T-helper 2 cell treated with Interferon-gamma antibody and Interleukin-4, amounts not matched to agents 5 μg/mL and 100 μg/mL, for 36 hours (primary cell): ENCODE results near the gene ITPR2.
"Not testable (repeated sequence)": the region's sequence is repeated elsewhere in the genome, so short reads cannot be mapped to it uniquely, and the experiment has no call there.

Experiments
- DNase-seq: peaks from one replicate; pipeline ENCODE4 v3.0.0; 2021; ENCODE audit warnings: low spot score
- H3K27ac Mint-ChIP-seq: one replicate; pipeline ENCODE4 v1.8.0; 2021; ENCODE audit warnings: mild to moderate bottlenecking, mixed read lengths
- H3K27me3 Mint-ChIP-seq: one replicate; pipeline ENCODE4 v1.8.0; 2021; ENCODE audit warnings: low read depth, mixed read lengths
- H3K36me3 Mint-ChIP-seq: one replicate; pipeline ENCODE4 v1.8.0; 2021; ENCODE audit warnings: low read depth, mixed read lengths
- H3K4me1 Mint-ChIP-seq: one replicate; pipeline ENCODE4 v1.8.0; 2021; ENCODE audit warnings: low read depth, mixed read lengths
- H3K4me3 Mint-ChIP-seq: one replicate; pipeline ENCODE4 v1.8.0; 2022; ENCODE audit warnings: mild to moderate bottlenecking, moderate library complexity, mixed read lengths
- H3K9me3 Mint-ChIP-seq: one replicate; pipeline ENCODE4 v1.8.0; 2021; ENCODE audit warnings: mixed read lengths

Gene ITPR2

DNA sequence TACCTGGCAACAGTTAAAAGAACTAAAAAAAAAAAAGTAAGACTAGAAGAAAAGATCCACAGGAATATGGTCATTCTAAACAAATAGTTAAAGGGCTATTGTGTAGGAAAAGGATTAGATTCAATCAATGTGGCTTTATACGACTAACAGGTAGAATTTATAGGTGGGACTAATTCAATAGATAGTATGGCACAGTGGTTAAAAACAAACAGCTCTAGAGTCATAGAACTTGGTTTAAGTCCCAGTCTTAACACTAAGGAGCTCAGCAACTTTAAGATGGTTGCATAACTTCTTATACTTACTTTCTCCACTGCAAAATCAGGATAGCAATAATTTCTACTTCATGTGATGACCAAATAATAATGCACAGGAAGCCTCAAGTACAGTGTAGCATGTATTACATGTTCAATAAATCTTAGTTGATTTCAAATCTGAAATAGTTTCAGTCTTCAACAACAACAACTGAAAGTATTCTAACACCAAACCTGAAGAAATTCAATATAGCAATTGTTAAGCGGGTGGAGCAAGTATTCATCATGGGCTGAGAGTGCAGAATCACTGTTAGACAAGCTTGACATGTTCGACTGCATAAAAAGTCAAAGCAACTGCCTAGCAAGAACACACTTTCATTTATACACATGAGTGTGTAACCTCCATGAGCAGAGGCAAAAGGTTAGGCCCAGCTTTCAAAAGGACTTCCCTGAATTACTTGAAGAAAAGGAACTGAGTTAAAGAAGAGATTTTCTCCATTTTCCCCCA lies 50.4 kb downstream of the ITPR2 start:
- H3K27ac Mint-ChIP-seq: no peak overlapping the region
- DNase-seq: no peak
- H3K36me3 Mint-ChIP-seq: peaks cover 34% of the 10 kb centered on the region
- H3K4me3 Mint-ChIP-seq: no peak overlapping the region
- no peaks in the 10 kb centered on the region for H3K4me1 Mint-ChIP-seq
- H3K9me3 Mint-ChIP-seq: peaks cover 22% of the 10 kb centered on the region
- no peaks in the 10 kb centered on the region for H3K27me3 Mint-ChIP-seq

DNA sequence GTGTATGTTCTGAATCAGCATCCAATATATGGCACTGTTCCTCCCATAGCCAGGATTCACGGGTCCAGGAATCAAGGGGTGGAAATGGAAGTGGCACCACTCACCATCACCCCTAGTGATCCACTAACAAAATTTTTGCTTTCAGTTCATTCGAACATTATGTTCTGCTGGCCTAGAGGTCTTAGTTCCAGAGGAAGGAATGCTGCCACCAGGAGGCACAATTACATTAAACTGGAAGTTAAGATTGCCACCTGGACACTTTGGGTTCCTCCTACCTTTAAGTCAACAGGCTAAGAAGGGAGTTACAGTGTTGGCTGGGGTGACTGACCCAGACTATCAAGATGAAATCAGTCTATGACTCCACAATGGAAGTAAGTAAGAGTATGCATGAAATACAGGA lies 52.3 kb downstream of the ITPR2 start:
- Mint-ChIP-seq H3K36me3 (peaks cover 47% of the 10 kb centered on the region), H3K9me3 (peaks cover 39% of the 10 kb centered on the region)
- not testable (repeated sequence) for H3K27ac Mint-ChIP-seq, H3K4me3 Mint-ChIP-seq, H3K27me3 Mint-ChIP-seq, H3K4me1 Mint-ChIP-seq, DNase-seq

DNA sequence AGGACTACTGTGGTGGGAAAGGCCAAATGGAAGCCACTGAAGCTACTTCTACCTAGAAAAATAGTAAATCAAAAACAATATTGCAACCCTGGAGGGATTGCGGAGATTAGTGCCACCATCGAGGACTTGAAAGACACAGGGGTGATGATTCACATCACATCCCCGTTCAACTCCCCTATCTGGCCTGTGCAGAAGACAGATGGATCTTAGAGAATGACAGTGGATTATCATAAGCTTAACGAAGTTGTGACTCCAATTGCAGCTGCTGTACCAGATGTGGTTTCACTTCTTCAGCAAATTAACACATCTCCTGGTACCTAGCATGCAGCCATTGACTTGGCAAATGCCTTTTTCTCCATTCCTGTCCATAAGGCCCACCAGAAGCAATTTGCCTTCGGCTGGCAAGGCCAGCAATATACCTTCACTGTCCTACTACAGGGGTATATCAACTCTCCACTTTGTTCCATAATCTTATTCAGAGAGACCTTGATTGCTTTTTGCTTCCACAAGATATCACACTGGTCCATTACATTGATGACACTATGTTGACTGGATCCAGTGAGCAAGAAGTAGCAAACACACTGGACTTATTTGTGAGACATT lies 54.7 kb downstream of the ITPR2 start:
- not testable (repeated sequence) for DNase-seq, H3K27me3 Mint-ChIP-seq, H3K4me3 Mint-ChIP-seq, H3K27ac Mint-ChIP-seq, H3K4me1 Mint-ChIP-seq
- Mint-ChIP-seq H3K9me3 (peaks cover 44% of the 10 kb centered on the region), H3K36me3 (peaks cover 52% of the 10 kb centered on the region)

DNA sequence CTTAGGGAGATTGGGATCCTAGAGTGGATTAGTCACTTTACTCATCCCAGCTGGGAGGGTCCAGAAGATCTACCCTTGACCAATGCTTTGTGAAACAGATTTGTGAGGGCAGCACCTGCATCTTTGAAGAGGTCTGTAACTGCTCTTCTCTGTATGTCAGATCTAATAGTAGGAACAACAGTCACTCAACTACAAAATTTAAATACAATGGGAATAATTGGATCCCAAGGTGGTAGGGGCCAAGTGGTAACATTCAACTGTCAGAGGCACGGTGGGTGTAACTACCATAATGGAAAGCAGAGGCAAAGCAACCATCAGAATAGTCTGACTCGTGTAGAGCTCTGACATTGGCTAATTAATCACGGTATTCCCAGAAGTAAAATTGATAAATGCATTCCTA lies 55.8 kb downstream of the ITPR2 start:
- H3K27me3 Mint-ChIP-seq: no peaks in the 10 kb centered on the region
- no peak overlapping the region for H3K4me3 Mint-ChIP-seq
- peaks cover 52% of the 10 kb centered on the region for H3K36me3 Mint-ChIP-seq
- H3K9me3 Mint-ChIP-seq: peaks cover 44% of the 10 kb centered on the region
- no peak overlapping the region for H3K27ac Mint-ChIP-seq
- no peaks in the 10 kb centered on the region for H3K4me1 Mint-ChIP-seq
- DNase-seq: no peak

DNA sequence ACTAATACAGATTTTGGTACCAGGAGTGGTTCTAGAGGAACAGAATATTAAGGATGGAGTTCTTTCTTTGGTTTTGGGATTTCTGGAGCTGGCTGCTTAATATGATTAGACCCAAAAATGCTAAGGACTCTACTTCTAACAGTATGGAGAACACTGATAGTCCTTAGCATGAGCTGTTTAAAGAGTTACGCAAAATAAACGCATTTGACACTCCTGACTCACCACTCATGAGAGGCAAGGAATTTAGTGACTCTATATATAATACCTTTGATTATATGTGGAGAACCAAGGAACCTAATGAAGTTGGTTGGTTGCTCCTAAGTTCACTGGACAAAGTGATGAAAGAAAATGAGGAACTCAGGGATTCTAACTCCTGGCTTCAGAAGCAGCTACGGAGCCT lies 57.0 kb downstream of the ITPR2 start:
- not testable (repeated sequence) for H3K4me3 Mint-ChIP-seq, H3K27me3 Mint-ChIP-seq, H3K4me1 Mint-ChIP-seq, DNase-seq, H3K27ac Mint-ChIP-seq
- Mint-ChIP-seq H3K9me3 (peaks cover 43% of the 10 kb centered on the region), H3K36me3 (peaks cover 47% of the 10 kb centered on the region)

DNA sequence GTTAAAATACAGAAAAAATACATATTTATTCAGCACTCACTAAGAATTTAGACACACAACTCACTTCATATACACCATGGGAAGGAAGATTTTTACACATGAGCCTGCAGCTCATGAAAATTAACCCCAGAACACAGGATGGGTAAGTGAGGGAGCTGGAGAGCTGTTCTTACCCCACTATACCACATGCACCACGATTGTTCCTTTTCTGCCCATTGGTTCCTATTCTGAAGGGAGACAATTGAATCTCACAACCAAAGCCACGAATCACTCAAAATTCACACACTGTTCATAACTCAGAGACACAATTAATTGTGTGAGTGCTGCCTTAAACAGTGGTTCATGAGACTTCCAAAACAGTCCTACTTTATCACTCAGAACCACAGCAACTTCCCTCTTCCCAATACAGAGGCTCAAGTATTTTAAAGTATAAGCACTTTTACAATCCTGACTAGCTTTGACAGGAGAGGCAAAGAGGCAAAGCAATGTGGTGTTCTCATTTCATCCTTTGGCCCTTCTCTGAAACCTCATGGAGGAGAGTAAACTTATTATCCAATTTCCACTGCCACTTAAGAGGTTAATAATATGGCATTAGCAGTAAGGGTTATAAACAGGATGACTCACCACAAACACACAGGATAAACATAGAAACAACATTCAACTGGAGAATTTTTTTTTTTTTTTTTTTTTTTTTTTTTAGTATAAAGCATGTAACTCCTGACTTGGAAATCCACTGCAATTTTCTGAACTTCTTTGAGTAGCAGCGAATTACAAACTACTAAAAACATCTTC lies 59.5 kb downstream of the ITPR2 start:
- Mint-ChIP-seq H3K4me3 (no peak overlapping the region), H3K9me3 (peaks cover 29% of the 10 kb centered on the region), H3K4me1 (peaks cover 5% of the 10 kb centered on the region), H3K36me3 (peaks cover 32% of the 10 kb centered on the region), H3K27ac (no peak overlapping the region), H3K27me3 (no peaks in the 10 kb centered on the region)
- DNase-seq: no peak

DNA sequence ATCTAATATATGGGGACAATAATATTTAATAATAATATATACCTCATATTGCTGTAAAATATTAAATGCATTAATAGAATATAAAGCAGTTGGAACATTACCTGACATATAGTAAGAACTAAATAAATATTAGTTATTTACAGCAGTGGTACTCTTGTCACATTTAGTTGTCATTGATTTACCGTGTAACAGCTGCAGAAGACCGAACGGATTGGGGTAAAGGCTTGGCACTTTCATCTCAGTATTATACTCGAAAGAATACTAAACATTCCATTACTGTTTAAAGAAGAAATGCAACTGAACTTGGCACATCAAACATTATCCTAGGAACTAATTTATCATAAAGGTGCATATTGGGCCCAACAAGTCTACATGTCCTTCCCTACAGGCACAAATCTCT lies 61.1 kb downstream of the ITPR2 start:
- H3K27ac Mint-ChIP-seq: no peak overlapping the region
- H3K4me3 Mint-ChIP-seq: no peak overlapping the region
- H3K27me3 Mint-ChIP-seq: no peaks in the 10 kb centered on the region
- H3K36me3 Mint-ChIP-seq: peaks cover 23% of the 10 kb centered on the region
- H3K9me3 Mint-ChIP-seq: peaks cover 15% of the 10 kb centered on the region
- no peak for DNase-seq
- H3K4me1 Mint-ChIP-seq: peaks cover 14% of the 10 kb centered on the region

DNA sequence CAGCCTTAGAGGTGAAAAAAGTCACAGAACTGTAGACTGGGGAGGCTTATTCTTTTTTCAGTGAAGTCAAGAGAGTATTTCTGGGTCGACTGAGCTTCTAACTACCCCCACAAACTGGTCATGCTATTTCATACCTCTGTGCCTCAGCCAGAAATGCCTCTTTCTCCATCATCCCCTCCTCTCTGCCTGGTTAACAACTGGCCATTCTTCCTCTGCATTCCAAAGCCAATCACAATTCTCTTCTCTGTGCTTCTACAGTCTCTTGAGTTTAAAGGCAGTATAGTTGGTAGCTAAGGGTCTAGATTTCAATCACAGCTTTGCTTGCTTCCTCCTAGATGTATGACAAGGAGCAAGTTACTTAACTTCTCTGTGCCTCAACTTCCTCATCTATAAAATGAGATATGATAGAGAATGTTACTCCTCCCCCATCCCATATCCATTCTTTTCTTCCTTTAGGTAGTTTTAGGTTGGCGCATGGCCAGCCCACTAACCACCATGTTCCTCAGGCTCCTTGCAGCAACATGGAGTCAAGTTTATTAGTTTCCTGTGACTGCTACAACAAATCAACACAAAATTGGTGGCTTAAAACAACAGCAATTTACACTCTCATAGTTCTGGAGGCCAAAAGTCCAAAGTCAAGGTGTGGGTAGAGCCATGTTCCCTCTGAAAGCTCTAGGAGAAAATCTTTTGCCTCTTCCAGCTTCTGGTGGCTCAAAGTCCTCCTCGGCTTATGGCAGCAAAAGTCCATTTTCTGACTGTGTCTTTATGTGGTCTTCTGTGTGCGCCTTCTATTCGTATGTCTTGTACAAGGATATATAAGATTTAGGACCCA lies 62.5 kb downstream of the ITPR2 start:
- Mint-ChIP-seq H3K4me1 (peaks cover 14% of the 10 kb centered on the region), H3K9me3 (peaks cover 8% of the 10 kb centered on the region), H3K27me3 (no peaks in the 10 kb centered on the region), H3K4me3 (no peak overlapping the region), H3K27ac (no peak overlapping the region), H3K36me3 (peaks cover 15% of the 10 kb centered on the region)
- no peak for DNase-seq

DNA sequence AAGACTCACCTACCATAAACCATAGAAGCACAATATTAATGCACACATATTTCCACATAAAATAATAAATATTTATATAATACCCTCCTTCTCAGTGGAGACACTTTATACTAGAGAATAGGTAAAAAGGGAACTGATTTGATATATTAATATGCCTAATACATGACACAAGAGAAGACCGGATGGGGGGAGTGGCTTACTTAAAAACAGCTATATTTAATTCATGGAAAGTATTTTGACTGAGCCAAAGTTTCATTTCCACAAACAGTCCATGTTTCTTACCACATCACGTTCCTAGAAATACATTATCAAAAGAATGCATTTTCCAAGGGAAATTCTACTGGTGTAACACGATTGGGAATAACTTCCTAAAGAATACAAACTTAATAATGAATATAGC lies 63.4 kb downstream of the ITPR2 start:
- Mint-ChIP-seq H3K9me3 (peaks cover 3% of the 10 kb centered on the region), H3K36me3 (peaks cover 11% of the 10 kb centered on the region), H3K27ac (no peak overlapping the region), H3K27me3 (no peaks in the 10 kb centered on the region), H3K4me3 (no peak overlapping the region), H3K4me1 (peaks cover 14% of the 10 kb centered on the region)
- no peak for DNase-seq

DNA sequence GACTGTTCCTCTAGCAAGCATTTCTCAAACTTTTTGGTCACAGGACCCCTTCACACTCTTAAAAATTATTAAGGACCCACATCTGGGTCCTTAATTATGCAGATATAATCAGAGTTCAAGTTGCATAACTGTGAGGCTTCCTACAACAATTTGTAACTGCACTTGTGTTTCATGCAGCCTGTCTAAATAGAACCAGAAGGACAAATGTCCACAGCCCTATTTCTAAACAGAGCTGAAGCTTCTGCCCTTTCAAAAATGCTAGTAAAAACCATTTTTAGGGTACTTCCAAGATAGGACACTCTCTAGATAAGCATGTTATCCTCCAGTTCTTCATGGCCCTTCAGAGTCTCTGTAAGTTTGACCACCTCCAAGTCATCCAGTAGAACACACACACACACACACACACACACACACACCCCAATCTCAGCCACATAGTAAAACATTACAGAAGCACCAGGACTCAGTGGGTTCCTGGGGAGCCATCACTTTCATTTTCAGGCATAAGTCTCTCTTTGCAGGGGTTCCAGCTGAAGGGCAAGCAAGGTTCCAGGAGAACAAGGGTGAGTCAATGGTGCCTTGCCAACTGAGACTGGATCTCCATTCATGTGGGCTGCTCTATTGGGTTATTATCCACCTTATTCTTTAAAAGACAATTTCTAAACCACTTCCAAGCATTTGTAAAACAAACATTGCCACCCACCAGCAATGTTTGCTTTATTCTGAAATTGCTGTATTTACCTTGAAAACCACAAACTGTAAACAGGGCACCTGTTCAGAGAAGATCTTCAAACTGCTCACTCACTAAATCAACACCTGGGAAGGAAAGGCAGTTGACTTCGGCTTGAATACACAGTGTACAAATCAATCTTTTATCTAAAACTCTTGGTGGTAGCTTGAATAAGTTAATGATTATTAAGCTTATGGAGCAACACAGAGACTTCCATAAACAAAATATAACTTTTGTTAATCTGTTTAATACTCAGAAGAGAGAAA lies 64.1 kb downstream of the ITPR2 start:
- H3K27ac Mint-ChIP-seq: no peak overlapping the region
- H3K4me3 Mint-ChIP-seq: no peak overlapping the region
- peaks cover 14% of the 10 kb centered on the region for H3K4me1 Mint-ChIP-seq
- H3K9me3 Mint-ChIP-seq: peaks cover 5% of the 10 kb centered on the region
- no peak for DNase-seq
- no peaks in the 10 kb centered on the region for H3K27me3 Mint-ChIP-seq
- peaks cover 13% of the 10 kb centered on the region for H3K36me3 Mint-ChIP-seq

DNA sequence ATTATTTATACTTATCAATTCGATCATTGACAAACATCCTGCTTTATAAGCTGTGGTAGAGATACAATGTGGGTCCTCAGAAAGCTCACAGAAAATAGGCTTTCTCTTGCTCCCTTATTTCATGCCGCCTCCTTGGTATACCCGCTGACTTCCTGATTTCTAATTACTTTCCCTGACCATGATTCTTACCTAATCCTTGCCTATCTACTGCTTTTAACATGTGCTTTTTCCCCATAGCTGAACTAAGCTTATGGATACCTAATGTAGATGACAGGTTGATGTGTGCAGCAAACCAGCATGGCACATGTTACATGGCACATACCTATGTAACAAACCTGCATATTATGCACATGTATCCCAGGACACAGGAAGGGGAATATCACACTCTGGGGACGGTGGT lies 65.1 kb downstream of the ITPR2 start:
- Mint-ChIP-seq H3K27ac (no peak overlapping the region), H3K36me3 (peaks cover 13% of the 10 kb centered on the region)

DNA sequence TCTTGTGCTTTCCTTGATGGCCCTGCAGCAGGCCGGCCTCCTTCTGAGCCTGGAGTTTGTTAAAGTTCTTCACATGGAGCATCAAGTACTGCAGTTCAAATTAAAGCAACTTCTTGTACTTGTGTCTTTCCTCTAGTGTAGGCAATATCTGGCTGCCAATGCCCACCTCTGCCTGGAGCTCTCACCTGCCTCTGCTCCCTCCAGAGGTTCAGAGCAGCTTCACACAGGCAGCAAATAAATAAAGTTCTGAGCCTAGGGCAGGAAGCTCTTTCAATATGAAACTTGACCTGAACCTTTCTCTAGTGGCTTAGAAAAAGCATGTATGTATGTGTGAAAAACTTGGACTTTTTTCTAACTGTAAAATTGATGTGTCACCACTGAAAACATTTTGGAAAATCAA lies 65.9 kb downstream of the ITPR2 start:
- H3K4me3 Mint-ChIP-seq: no peak overlapping the region
- H3K36me3 Mint-ChIP-seq: peaks cover 14% of the 10 kb centered on the region
- DNase-seq: no peak
- H3K27ac Mint-ChIP-seq: no peak overlapping the region
- H3K4me1 Mint-ChIP-seq: peaks cover 14% of the 10 kb centered on the region
- peaks cover 12% of the 10 kb centered on the region for H3K9me3 Mint-ChIP-seq
- no peaks in the 10 kb centered on the region for H3K27me3 Mint-ChIP-seq

More for the DNA sequence above, 65.1 kb downstream of the ITPR2 start:
- Mint-ChIP-seq H3K4me1 (peaks cover 14% of the 10 kb centered on the region), H3K27me3 (no peaks in the 10 kb centered on the region), H3K4me3 (no peak overlapping the region), H3K9me3 (peaks cover 9% of the 10 kb centered on the region)
- DNase-seq: no peak

DNA sequence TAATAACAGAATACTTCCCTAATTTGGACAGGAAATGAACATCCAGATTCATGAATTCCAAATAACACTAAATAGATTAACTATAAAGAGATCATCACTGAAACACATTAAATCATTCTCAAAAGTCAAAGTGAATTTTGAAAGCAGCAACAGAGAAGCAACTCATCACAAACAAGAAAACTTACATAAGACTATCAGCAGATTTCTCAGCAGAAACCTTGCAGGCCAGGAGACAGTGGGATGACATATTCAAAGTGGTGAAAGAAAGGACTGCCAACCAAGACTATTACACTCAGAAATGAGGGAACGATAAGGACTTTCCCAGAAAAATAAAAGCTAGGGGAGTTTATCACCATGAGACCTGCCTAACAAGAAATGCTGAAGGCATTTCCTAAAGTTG lies 70.8 kb downstream of the ITPR2 start:
- Mint-ChIP-seq H3K27ac (no peak overlapping the region), H3K9me3 (peaks cover 60% of the 10 kb centered on the region), H3K27me3 (no peaks in the 10 kb centered on the region), H3K4me3 (no peak overlapping the region), H3K36me3 (peaks cover 27% of the 10 kb centered on the region), H3K4me1 (peaks cover 3% of the 10 kb centered on the region)
- no peak for DNase-seq
